HFFc6 (cell line): ENCODE data around the gene JSRP1. TPM values are rescaled to one million over a fixed set of nuclear protein-coding genes. Genes with fewer than 3 reads are reported as not detected.
"Not testable (repeated sequence)": the region's sequence is repeated elsewhere in the genome, so short reads cannot be mapped to it uniquely, and the experiment has no call there.

Experiments
- DNase-seq: peaks from one replicate; pipeline ENCODE4 v3.0.0-alpha.2; 2018
- H3K27ac Mint-ChIP-seq: 2 replicates; pipeline ENCODE4 v1.8.0; 2020; ENCODE audit warnings: mild to moderate bottlenecking, mixed read lengths
- H3K27me3 Mint-ChIP-seq: 2 replicates; pipeline ENCODE4 v1.8.0; 2021; ENCODE audit warnings: mild to moderate bottlenecking, moderate library complexity, mixed read lengths; ENCODE audit not compliant: insufficient read depth
- H3K36me3 Mint-ChIP-seq: 2 replicates; pipeline ENCODE4 v1.8.0; 2021; ENCODE audit warnings: low read depth, mixed read lengths
- H3K4me1 Mint-ChIP-seq: 2 replicates; pipeline ENCODE4 v1.8.0; 2020; ENCODE audit warnings: low read depth, mixed read lengths
- H3K4me3 Mint-ChIP-seq: 2 replicates; pipeline ENCODE4 v1.8.0; 2020; ENCODE audit warnings: mild to moderate bottlenecking, moderate library complexity, mixed read lengths
- H3K9me3 Mint-ChIP-seq: 2 replicates; pipeline ENCODE4 v1.8.0; 2020; ENCODE audit warnings: mild to moderate bottlenecking, mixed read lengths
- CTCF ChIP-seq: fragments of 200-600 bp; sonication (generic); IDR thresholded peaks from 2 replicates; pipeline ENCODE4 v1.5.0; 2021; ENCODE audit warnings: antibody characterized with exemption, mild to moderate bottlenecking
- total RNA-seq, 6 experiments: library from RNA; stranded (reverse); fragmentation: NEBNext Ultra II Directional; extraction: Animal tissue kit (Norgen Biotek cat#: 25700); gene quantifications; 2 replicates in 1 of 6; 3 replicates in 5 of 6; pipeline ENCODE4 v1.2.3, GENCODE V29; 2021

The JSRP1 gene
- total RNA-seq, 6 experiments from 2014 or later = 0.27 to 0.99 (median 0.72) TPM

GRCh38 chr19:2283835-2284507 lies 27.8 kb upstream of the JSRP1 start:
- no peak for TF ChIP-seq CTCF
- H3K4me1 Mint-ChIP-seq = peaks cover 5% of the 10 kb centered on the region; the same call in 1 of the 2 replicates
- H3K27me3 Mint-ChIP-seq = peaks cover 11% of the 10 kb centered on the region
- peaks cover 4% of the 10 kb centered on the region; the same call in 1 of the 2 replicates for H3K36me3 Mint-ChIP-seq
- no peak overlapping the region for H3K4me3 Mint-ChIP-seq
- DNase-seq = no peak
- H3K9me3 Mint-ChIP-seq = no peaks in the 10 kb centered on the region
- H3K27ac Mint-ChIP-seq = no peak overlapping the region

- Mint-ChIP-seq H3K4me1 (peaks cover 5% of the 10 kb centered on the region; the same call in 1 of the 2 replicates), H3K27me3 (peaks cover 9% of the 10 kb centered on the region), H3K27ac (no peak overlapping the region; the same call in 1 of the 2 replicates), H3K36me3 (no peaks in the 10 kb centered on the region), H3K9me3 (no peaks in the 10 kb centered on the region), H3K4me3 (0 out of 2 replicates have a peak overlapping the region, but pooled peaks have one; percentile 33)
- no peak for TF ChIP-seq CTCF
- no peak for DNase-seq
Measured at GRCh38 chr19:2282862-2283237, 26.6 kb upstream of the JSRP1 start.

GRCh38 chr19:2282062-2282861 lies 26.0 kb upstream of the JSRP1 start, which contains the start of gene PEAK3:
Gene PEAK3 (minus strand): TSS chr19:2282175. CDS start chr19:2280931, 1,244 bp downstream.
- peak within 1 kb of the TSS; percentile 24; the same call in 1 of the 2 replicates for H3K27ac Mint-ChIP-seq
- peaks cover 2% of the 10 kb centered on the region; the same call in 1 of the 2 replicates for H3K36me3 Mint-ChIP-seq
- no peak for TF ChIP-seq CTCF
- H3K4me3 Mint-ChIP-seq = peak within 1 kb of the TSS; percentile 73
- peaks cover 9% of the 10 kb centered on the region for H3K27me3 Mint-ChIP-seq
- peaks cover 7% of the 10 kb centered on the region; the same call in 1 of the 2 replicates for H3K4me1 Mint-ChIP-seq
- no peaks in the 10 kb centered on the region for H3K9me3 Mint-ChIP-seq
- DNase-seq = no peak

- DNase-seq, H3K9me3 Mint-ChIP-seq, H3K36me3 Mint-ChIP-seq, H3K27me3 Mint-ChIP-seq, H3K27ac Mint-ChIP-seq: not testable (repeated sequence)
- H3K4me1 Mint-ChIP-seq = peaks cover 11% of the 10 kb centered on the region; the same call in 1 of the 2 replicates
- H3K4me3 Mint-ChIP-seq = peak overlapping the region; percentile 73
Measured at GRCh38 chr19:2281265-2282061, 25.2 kb upstream of the JSRP1 start.

- peaks cover 7% of the 10 kb centered on the region for H3K27me3 Mint-ChIP-seq
- H3K4me1 Mint-ChIP-seq = peaks cover 11% of the 10 kb centered on the region; the same call in 1 of the 2 replicates
- peaks cover 5% of the 10 kb centered on the region; the same call in 1 of the 2 replicates for H3K36me3 Mint-ChIP-seq
- no peak overlapping the region for H3K4me3 Mint-ChIP-seq
- no peaks in the 10 kb centered on the region for H3K9me3 Mint-ChIP-seq
- TF ChIP-seq CTCF = no peak
- no peak overlapping the region for H3K27ac Mint-ChIP-seq
- no peak for DNase-seq
Measured at GRCh38 chr19:2280633-2281264, 24.5 kb upstream of the JSRP1 start.
